Natural killer cell treated with Interleukin-12 subunit alpha and Interleukin-12 subunit beta and Interleukin-15 and Interleukin-18, amount 100 ng/mL, for 72 hours (primary cell): ENCODE measurements around the gene REXO1. TPM values are rescaled to one million over a fixed set of nuclear protein-coding genes. Genes with fewer than 3 reads are reported as not detected.
"Not testable (repeated sequence)": the region's sequence is repeated elsewhere in the genome, so short reads cannot be mapped to it uniquely, and the experiment has no call there.

Experiments
- ATAC-seq, 2 donors: fragments of 150-1000 bp; cut with Tn5 transposase in 1 of 2; sonication (Bioruptor Pico), chemical (Tn5 transposase) in 1 of 2; 2 replicates each; pipeline ENCODE4 v1.10.0; 2021
- DNase-seq: peaks from one replicate; pipeline ENCODE4 v3.0.0; 2022; ENCODE audit warnings: low spot score
- H3K27ac Mint-ChIP-seq, 2 donors: 1 replicate in 1 of 2; 2 replicates in 1 of 2; pipeline ENCODE4 v1.8.0; 2022; ENCODE audit warnings: mixed read lengths in 2 of 2, mild to moderate bottlenecking in 1 of 2, moderate library complexity in 1 of 2
- H3K27me3 Mint-ChIP-seq, 2 donors: 1 replicate in 1 of 2; 2 replicates in 1 of 2; pipeline ENCODE4 v1.8.0; 2022; ENCODE audit warnings: mixed read lengths in 2 of 2
- H3K36me3 Mint-ChIP-seq: one replicate; pipeline ENCODE4 v1.8.0; 2022; ENCODE audit warnings: mixed read lengths
- H3K4me1 Mint-ChIP-seq, 2 donors: 1 replicate in 1 of 2; 2 replicates in 1 of 2; pipeline ENCODE4 v1.8.0; 2022; ENCODE audit warnings: low read depth in 2 of 2, mixed read lengths in 2 of 2, mild to moderate bottlenecking in 1 of 2
- H3K4me3 Mint-ChIP-seq: one replicate; pipeline ENCODE4 v1.8.0; 2022; ENCODE audit warnings: mixed read lengths
- H3K9me3 Mint-ChIP-seq: 2 replicates; pipeline ENCODE4 v1.8.0; 2022; ENCODE audit warnings: mixed read lengths
- total RNA-seq, 2 donors: library from RNA; stranded (reverse); gene quantifications; one replicate each; pipeline ENCODE4 v1.2.3, GENCODE V29; 2022

Gene REXO1
- total RNA-seq, 2 donors from 2014 or later = 69.1 to 103 TPM

GRCh38 chr19:1808395-1808731, 39.9 kb downstream of the REXO1 start:
- DNase-seq = no peak

GRCh38 chr19:1807695-1808394, 40.4 kb downstream of the REXO1 start:
- no peaks in the 10 kb centered on the region for H3K27me3 Mint-ChIP-seq
- no peak overlapping the region for H3K27ac Mint-ChIP-seq
- ATAC-seq (no peak), DNase-seq (no peak)
- no peaks in the 10 kb centered on the region for H3K36me3 Mint-ChIP-seq
- no peaks in the 10 kb centered on the region for H3K9me3 Mint-ChIP-seq
- H3K4me3 Mint-ChIP-seq = no peak overlapping the region
- H3K4me1 Mint-ChIP-seq = peaks cover 6 to 8% of the 10 kb centered on the region in 2 donors

More at GRCh38 chr19:1808395-1808731, 39.9 kb downstream of the REXO1 start:
- no peak overlapping the region for H3K4me3 Mint-ChIP-seq
- no peak overlapping the region for H3K27ac Mint-ChIP-seq
- peaks cover 10 to 11% of the 10 kb centered on the region in 2 donors for H3K4me1 Mint-ChIP-seq
- H3K36me3 Mint-ChIP-seq = no peaks in the 10 kb centered on the region
- no peaks in the 10 kb centered on the region for H3K27me3 Mint-ChIP-seq
- ATAC-seq = no peak
- no peaks in the 10 kb centered on the region for H3K9me3 Mint-ChIP-seq

GRCh38 chr19:1807030-1807694, 41.1 kb downstream of the REXO1 start:
- DNase-seq (no peak), ATAC-seq (no peak)
- H3K27ac Mint-ChIP-seq = no peak overlapping the region
- no peaks in the 10 kb centered on the region for H3K27me3 Mint-ChIP-seq
- H3K4me3 Mint-ChIP-seq = no peak overlapping the region
- peaks cover 0 to 2% of the 10 kb centered on the region in 2 donors for H3K4me1 Mint-ChIP-seq
- H3K9me3 Mint-ChIP-seq = no peaks in the 10 kb centered on the region
- no peaks in the 10 kb centered on the region for H3K36me3 Mint-ChIP-seq

- no peaks in the 10 kb centered on the region for H3K9me3 Mint-ChIP-seq
- H3K36me3 Mint-ChIP-seq = no peaks in the 10 kb centered on the region
- H3K4me3 Mint-ChIP-seq = no peak overlapping the region
- ATAC-seq (no peak), DNase-seq (no peak)
- no peak overlapping the region for H3K27ac Mint-ChIP-seq
- peaks cover 0 to 2% of the 10 kb centered on the region in 2 donors for H3K4me1 Mint-ChIP-seq
- no peaks in the 10 kb centered on the region for H3K27me3 Mint-ChIP-seq
Observed at GRCh38 chr19:1806184-1807029, 41.9 kb downstream of the REXO1 start.

GRCh38 chr19:1805401-1806183, 42.7 kb downstream of the REXO1 start:
- DNase-seq = no peak
- Mint-ChIP-seq H3K4me3 (no peak overlapping the region), H3K27me3 (no peaks in the 10 kb centered on the region), H3K36me3 (no peaks in the 10 kb centered on the region), H3K9me3 (no peaks in the 10 kb centered on the region), H3K27ac (no peak overlapping the region), H3K4me1 (no peaks in the 10 kb centered on the region)
- ATAC-seq = no peak

- Mint-ChIP-seq H3K4me1 (no peaks in the 10 kb centered on the region), H3K36me3 (no peaks in the 10 kb centered on the region), H3K4me3 (no peak overlapping the region), H3K27me3 (no peaks in the 10 kb centered on the region), H3K27ac (no peak overlapping the region), H3K9me3 (no peaks in the 10 kb centered on the region)
- DNase-seq (no peak), ATAC-seq (no peak)
Observed at GRCh38 chr19:1804858-1805257, 43.4 kb downstream of the REXO1 start.

GRCh38 chr19:1799695-1800342, 48.5 kb downstream of the REXO1 start:
- no peak for ATAC-seq
- peaks cover 0 to 6% of the 10 kb centered on the region in 2 donors for H3K27me3 Mint-ChIP-seq

GRCh38 chr19:1797313-1797712, 51.0 kb downstream of the REXO1 start:
- not testable (repeated sequence) for ATAC-seq, H3K9me3 Mint-ChIP-seq

More at GRCh38 chr19:1799695-1800342, 48.5 kb downstream of the REXO1 start:
- Mint-ChIP-seq H3K9me3 (no peaks in the 10 kb centered on the region), H3K4me3 (no peak overlapping the region), H3K4me1 (peaks cover 0 to 6% of the 10 kb centered on the region in 2 donors), H3K27ac (no peak overlapping the region), H3K36me3 (no peaks in the 10 kb centered on the region)
- DNase-seq = no peak

GRCh38 chr19:1796395-1797142, 51.7 kb downstream of the REXO1 start:
- peaks cover 0 to 6% of the 10 kb centered on the region in 2 donors for H3K27me3 Mint-ChIP-seq
- H3K4me1 Mint-ChIP-seq = peaks cover 0 to 6% of the 10 kb centered on the region in 2 donors
- no peak overlapping the region for H3K27ac Mint-ChIP-seq
- DNase-seq (no peak), ATAC-seq (peak in 1 of 2 donors; percentile 16)
- no peaks in the 10 kb centered on the region for H3K36me3 Mint-ChIP-seq
- H3K4me3 Mint-ChIP-seq = no peak overlapping the region
- no peaks in the 10 kb centered on the region for H3K9me3 Mint-ChIP-seq

More at GRCh38 chr19:1797313-1797712, 51.0 kb downstream of the REXO1 start:
- not testable (repeated sequence) for H3K36me3 Mint-ChIP-seq, DNase-seq, H3K4me1 Mint-ChIP-seq, H3K27ac Mint-ChIP-seq, H3K27me3 Mint-ChIP-seq, H3K4me3 Mint-ChIP-seq

- ATAC-seq = no peak
- no peaks in the 10 kb centered on the region for H3K9me3 Mint-ChIP-seq
- H3K36me3 Mint-ChIP-seq = no peaks in the 10 kb centered on the region
- H3K4me1 Mint-ChIP-seq = peaks cover 0 to 6% of the 10 kb centered on the region in 2 donors
- no peak overlapping the region for H3K4me3 Mint-ChIP-seq
- H3K27me3 Mint-ChIP-seq = peaks cover 0 to 6% of the 10 kb centered on the region in 2 donors
- DNase-seq = no peak
- H3K27ac Mint-ChIP-seq = no peak overlapping the region
Observed at GRCh38 chr19:1794424-1795172, 53.7 kb downstream of the REXO1 start.

- Mint-ChIP-seq H3K9me3 (no peaks in the 10 kb centered on the region), H3K4me1 (peaks cover 0 to 6% of the 10 kb centered on the region in 2 donors), H3K36me3 (no peaks in the 10 kb centered on the region), H3K4me3 (no peak overlapping the region), H3K27me3 (peaks cover 0 to 6% of the 10 kb centered on the region in 2 donors), H3K27ac (no peak overlapping the region)
- no peak for ATAC-seq
- no peak for DNase-seq
Observed at GRCh38 chr19:1791879-1792278, 56.4 kb downstream of the REXO1 start.
